HCT116 (cell line): ENCODE measurements around the gene FGFBP2. TPM values are rescaled to one million over a fixed set of nuclear protein-coding genes. Genes with fewer than 3 reads are reported as not detected.

ENCODE experiments used
- ATAC-seq: fragments of 200-7000 bp; cut with Tn5 transposase; 2 replicates; pipeline ENCODE4 v1.9.1; 2020; ENCODE audit warnings: mild to moderate bottlenecking, moderate library complexity
- BruUV-seq: library from RNA; stranded (reverse); fragments of 400-500 nt; replicated peaks from 2 replicates; lab custom pipeline; 2021; lab: Mats Ljungman, UMichigan
- CTCF ChIA-PET: fragments of 300-600 bp; sonication (Branson Sonifier 250); formaldehyde crosslinking; loops from one replicate; lab custom pipeline; 2021; ENCODE audit warnings: antibody characterized with exemption; lab: Charles Lee
- POLR2A ChIA-PET: fragments of 300-600, 350-600 bp; sonication (Branson Sonifier 250); formaldehyde crosslinking; loops from one replicate; lab custom pipeline; 2021; ENCODE audit warnings: antibody characterized with exemption; lab: Charles Lee
- RAD21 ChIA-PET, 2 experiments: fragments of 300-600 bp; sonication (Branson Sonifier 250); formaldehyde crosslinking; loops; one replicate each; lab custom pipeline; 2023; ENCODE audit warnings: low total read pairs in 2 of 2; ENCODE audit not compliant: uncharacterized antibody in 2 of 2, unreplicated experiment in 2 of 2, low non-redundant PET in 1 of 2; lab: Charles Lee
- DNase-seq: peaks from one replicate; pipeline ENCODE4 v3.0.0-alpha.2; 2010; ENCODE audit warnings: low read depth, low spot score
- H2AFZ ChIP-seq: fragments of 200-600 bp; shearing (Covaris generic), sonication (generic); 2 replicates; pipeline ENCODE4 v1.6.1; 2017; ENCODE audit warnings: low read depth, mixed run types, mixed read lengths, antibody characterized with exemption, low read length; ENCODE audit not compliant: poor library complexity, severe bottlenecking
- H3K27ac ChIP-seq: 2 replicates; pipeline ENCODE4 v1.5.1; 2012; ENCODE audit warnings: low read depth, low read length
- H3K27me3 ChIP-seq: fragments of 200-600 bp; sonication (generic); 2 replicates; pipeline ENCODE4 v1.6.1; 2016; ENCODE audit warnings: mixed run types, low read length, mixed read lengths; ENCODE audit not compliant: insufficient read depth
- H3K36me3 ChIP-seq, 2 experiments: fragments of 200-500 bp in 1 of 2; fragments of 200-600 bp in 1 of 2; sonication (Bioruptor generic) in 1 of 2; sonication (generic) in 1 of 2; 2 replicates each; pipeline versions ENCODE4 v1.5.1 to v1.6.1; 2014 to 2016; ENCODE audit warnings: low read length in 2 of 2, inconsistent platforms in 1 of 2, mixed read lengths in 1 of 2, mixed run types in 1 of 2; ENCODE audit not compliant: insufficient read depth in 2 of 2, control insufficient read depth in 1 of 2
- H3K4me1 ChIP-seq, 2 experiments: fragments of 200-600 bp in 1 of 2; sonication (generic) in 1 of 2; 2 replicates each; pipeline versions ENCODE4 v1.5.1 to v1.6.1; 2012 to 2017; ENCODE audit warnings: low read length in 2 of 2, inconsistent platforms in 1 of 2, mild to moderate bottlenecking in 1 of 2, mixed read lengths in 1 of 2, mixed run types in 1 of 2, moderate library complexity in 1 of 2; ENCODE audit not compliant: insufficient read depth in 2 of 2, control insufficient read depth in 1 of 2
- H3K4me2 ChIP-seq: fragments of 200-600 bp; sonication (generic); 2 replicates; pipeline ENCODE4 v1.6.1; 2017; ENCODE audit warnings: mixed run types, low read length, mixed read lengths
- H3K4me3 ChIP-seq, 2 experiments: fragments of 200-600 bp in 1 of 2; sonication (generic) in 1 of 2; replicated peaks in 1 of 2; 2 replicates each; pipeline ENCODE4 v1.5.1; 2011 to 2016; ENCODE audit warnings: low read length in 2 of 2, control low read depth in 1 of 2, low read depth in 1 of 2, mild to moderate bottlenecking in 1 of 2, mixed read lengths in 1 of 2, mixed run types in 1 of 2
- H3K79me2 ChIP-seq: fragments of 200-600 bp; sonication (generic); 2 replicates; pipeline ENCODE4 v1.6.1; 2017; ENCODE audit warnings: mild to moderate bottlenecking, mixed run types, low read length, moderate library complexity, mixed read lengths; ENCODE audit not compliant: insufficient read depth
- H3K9ac ChIP-seq: fragments of 200-600 bp; sonication (generic); 2 replicates; pipeline ENCODE4 v1.6.1; 2016; ENCODE audit warnings: low read length, mixed read lengths
- H3K9me2 ChIP-seq: fragments of 200-600 bp; sonication (generic), shearing (Covaris generic); 2 replicates; pipeline ENCODE4 v1.6.1; 2017; ENCODE audit warnings: mixed run types, mild to moderate bottlenecking, moderate library complexity; ENCODE audit not compliant: insufficient read depth
- H3K9me3 ChIP-seq, 2 experiments: fragments of 200-500 bp in 1 of 2; fragments of 200-600 bp in 1 of 2; sonication (Bioruptor generic) in 1 of 2; sonication (generic) in 1 of 2; 2 replicates each; pipeline ENCODE4 v1.6.1; 2014 to 2017; ENCODE audit warnings: low read length in 2 of 2, mixed read lengths in 2 of 2, inconsistent platforms in 1 of 2, low read depth in 1 of 2, mild to moderate bottlenecking in 1 of 2, mixed run types in 1 of 2, moderate library complexity in 1 of 2; ENCODE audit not compliant: control insufficient read depth in 1 of 2, insufficient read depth in 1 of 2
- H4K20me1 ChIP-seq: fragments of 200-600 bp; sonication (generic), shearing (Covaris generic); 2 replicates; pipeline ENCODE4 v1.6.1; 2017; ENCODE audit warnings: mixed run types, mild to moderate bottlenecking, moderate library complexity; ENCODE audit not compliant: insufficient read depth
- CBX3 ChIP-seq: IDR thresholded peaks from 2 replicates; pipeline ENCODE4 v1.6.1; 2012; ENCODE audit warnings: low read depth
- MAX ChIP-seq: IDR thresholded peaks from 2 replicates; pipeline ENCODE4 v1.6.1; 2012
- POLR2AphosphoS5 ChIP-seq: IDR thresholded peaks from 2 replicates; pipeline ENCODE4 v1.6.1; 2011; ENCODE audit warnings: mild to moderate bottlenecking, low read depth, low read length, moderate library complexity
- RAD21 ChIP-seq: IDR thresholded peaks from 2 replicates; pipeline ENCODE4 v1.6.1; 2012; ENCODE audit warnings: low read depth, mild to moderate bottlenecking
- SIN3A ChIP-seq: IDR thresholded peaks from 2 replicates; pipeline ENCODE4 v1.6.1; 2012; ENCODE audit warnings: low read depth
- SRF ChIP-seq: IDR thresholded peaks from 2 replicates; pipeline ENCODE4 v1.6.1; 2012; ENCODE audit warnings: low read depth
- YY1 ChIP-seq: IDR thresholded peaks from 2 replicates; pipeline ENCODE4 v1.6.1; 2011; ENCODE audit warnings: low read length, low read depth, moderate library complexity, mild to moderate bottlenecking; ENCODE audit not compliant: insufficient replicate concordance; ENCODE audit errors: extremely low read depth
- ZNF274 ChIP-seq: fragments of 200-500 bp; sonication (Bioruptor generic); IDR thresholded peaks from 2 replicates; pipeline ENCODE4 v1.6.1; 2014; ENCODE audit warnings: mild to moderate bottlenecking, low read depth, low read length, inconsistent platforms
- intact Hi-C: fragments of 100-400 bp; cut with micrococcal nuclease; formaldehyde crosslinking; loops from 2 replicates; pipeline ENCODE4 v1.10.0; 2022
- total RNA-seq: library from RNA; stranded (reverse); gene quantifications from one replicate; pipeline ENCODE4 v1.2.1, GENCODE V29; 2021; ENCODE audit not compliant: unreplicated experiment
- TF ChIP-seq, protein P1 (sequence below): IDR thresholded peaks from 2 replicates; pipeline ENCODE4 v1.6.1; 2011; ENCODE audit warnings: mild to moderate bottlenecking, low read length, moderate library complexity; ENCODE audit not compliant: insufficient replicate concordance; ENCODE audit errors: extremely low read depth

FGFBP2 gene
- total RNA-seq, 1 experiment from 2014 or later: not detected

GRCh38 chr4:15988222-15988621 lies 25.2 kb upstream of the FGFBP2 start (continued):
- TF ChIP-seq, protein P1, sequence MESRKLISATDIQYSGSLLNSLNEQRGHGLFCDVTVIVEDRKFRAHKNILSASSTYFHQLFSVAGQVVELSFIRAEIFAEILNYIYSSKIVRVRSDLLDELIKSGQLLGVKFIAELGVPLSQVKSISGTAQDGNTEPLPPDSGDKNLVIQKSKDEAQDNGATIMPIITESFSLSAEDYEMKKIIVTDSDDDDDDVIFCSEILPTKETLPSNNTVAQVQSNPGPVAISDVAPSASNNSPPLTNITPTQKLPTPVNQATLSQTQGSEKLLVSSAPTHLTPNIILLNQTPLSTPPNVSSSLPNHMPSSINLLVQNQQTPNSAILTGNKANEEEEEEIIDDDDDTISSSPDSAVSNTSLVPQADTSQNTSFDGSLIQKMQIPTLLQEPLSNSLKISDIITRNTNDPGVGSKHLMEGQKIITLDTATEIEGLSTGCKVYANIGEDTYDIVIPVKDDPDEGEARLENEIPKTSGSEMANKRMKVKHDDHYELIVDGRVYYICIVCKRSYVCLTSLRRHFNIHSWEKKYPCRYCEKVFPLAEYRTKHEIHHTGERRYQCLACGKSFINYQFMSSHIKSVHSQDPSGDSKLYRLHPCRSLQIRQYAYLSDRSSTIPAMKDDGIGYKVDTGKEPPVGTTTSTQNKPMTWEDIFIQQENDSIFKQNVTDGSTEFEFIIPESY: no peak
- TF ChIP-seq SIN3A (no peak), MAX (no peak), RAD21 (no peak), SRF (no peak)

- Histone ChIP-seq H3K9me2 (no peaks in the 10 kb centered on the region), H3K4me3 (no peak overlapping the region), H3K27me3 (no peaks in the 10 kb centered on the region), H3K36me3 (no peaks in the 10 kb centered on the region; a peak in 1 of 4 replicates), H3K9me3 (no peaks in the 10 kb centered on the region), H2AFZ (no peak overlapping the region), H3K79me2 (no peaks in the 10 kb centered on the region), H3K9ac (no peak overlapping the region), H4K20me1 (no peaks in the 10 kb centered on the region), H3K4me2 (no peak overlapping the region), H3K4me1 (no peaks in the 10 kb centered on the region), H3K27ac (no peak overlapping the region)
- ATAC-seq (no peak; the same call in 1 of the 2 replicates), DNase-seq (no peak)
- ChIA-PET CTCF (no interaction called here), RAD21 (no interaction called here)
- intact Hi-C loops: no loop called here
- BruUV-seq: no TSS peak
- TF ChIP-seq YY1 (no peak), ZNF274 (no peak), POLR2AphosphoS5 (no peak), CBX3 (no peak), RAD21 (no peak)
- TF ChIP-seq, all 23 proteins: peak for 0
- POLR2A ChIA-PET: no interaction called here
These were observed 23.9 kb upstream of the FGFBP2 start for GRCh38 chr4:15986907-15987306.
